HCT116 (cell line): ENCODE results near the gene ERICH3. TPM values are rescaled to one million over a fixed set of nuclear protein-coding genes. Genes with fewer than 3 reads are reported as not detected.

Source experiments
- ATAC-seq: fragments of 200-7000 bp; cut with Tn5 transposase; 2 replicates; pipeline ENCODE4 v1.9.1; 2020; ENCODE audit warnings: mild to moderate bottlenecking, moderate library complexity
- BruUV-seq: library from RNA; stranded (reverse); fragments of 400-500 nt; replicated peaks from 2 replicates; lab custom pipeline; 2021; lab: Mats Ljungman, UMichigan
- CTCF ChIA-PET: fragments of 300-600 bp; sonication (Branson Sonifier 250); formaldehyde crosslinking; loops from one replicate; lab custom pipeline; 2021; ENCODE audit warnings: antibody characterized with exemption; lab: Charles Lee
- POLR2A ChIA-PET: fragments of 300-600, 350-600 bp; sonication (Branson Sonifier 250); formaldehyde crosslinking; loops from one replicate; lab custom pipeline; 2021; ENCODE audit warnings: antibody characterized with exemption; lab: Charles Lee
- RAD21 ChIA-PET, 2 experiments: fragments of 300-600 bp; sonication (Branson Sonifier 250); formaldehyde crosslinking; loops; one replicate each; lab custom pipeline; 2023; ENCODE audit warnings: low total read pairs in 2 of 2; ENCODE audit not compliant: uncharacterized antibody in 2 of 2, unreplicated experiment in 2 of 2, low non-redundant PET in 1 of 2; lab: Charles Lee
- DNase-seq: peaks from one replicate; pipeline ENCODE4 v3.0.0-alpha.2; 2010; ENCODE audit warnings: low read depth, low spot score
- H2AFZ ChIP-seq: fragments of 200-600 bp; shearing (Covaris generic), sonication (generic); 2 replicates; pipeline ENCODE4 v1.6.1; 2017; ENCODE audit warnings: low read depth, mixed run types, mixed read lengths, antibody characterized with exemption, low read length; ENCODE audit not compliant: poor library complexity, severe bottlenecking
- H3K27ac ChIP-seq: 2 replicates; pipeline ENCODE4 v1.5.1; 2012; ENCODE audit warnings: low read depth, low read length
- H3K27me3 ChIP-seq: fragments of 200-600 bp; sonication (generic); 2 replicates; pipeline ENCODE4 v1.6.1; 2016; ENCODE audit warnings: mixed run types, low read length, mixed read lengths; ENCODE audit not compliant: insufficient read depth
- H3K36me3 ChIP-seq, 2 experiments: fragments of 200-500 bp in 1 of 2; fragments of 200-600 bp in 1 of 2; sonication (Bioruptor generic) in 1 of 2; sonication (generic) in 1 of 2; 2 replicates each; pipeline versions ENCODE4 v1.5.1 to v1.6.1; 2014 to 2016; ENCODE audit warnings: low read length in 2 of 2, inconsistent platforms in 1 of 2, mixed read lengths in 1 of 2, mixed run types in 1 of 2; ENCODE audit not compliant: insufficient read depth in 2 of 2, control insufficient read depth in 1 of 2
- H3K4me1 ChIP-seq, 2 experiments: fragments of 200-600 bp in 1 of 2; sonication (generic) in 1 of 2; 2 replicates each; pipeline versions ENCODE4 v1.5.1 to v1.6.1; 2012 to 2017; ENCODE audit warnings: low read length in 2 of 2, inconsistent platforms in 1 of 2, mild to moderate bottlenecking in 1 of 2, mixed read lengths in 1 of 2, mixed run types in 1 of 2, moderate library complexity in 1 of 2; ENCODE audit not compliant: insufficient read depth in 2 of 2, control insufficient read depth in 1 of 2
- H3K4me2 ChIP-seq: fragments of 200-600 bp; sonication (generic); 2 replicates; pipeline ENCODE4 v1.6.1; 2017; ENCODE audit warnings: mixed run types, low read length, mixed read lengths
- H3K4me3 ChIP-seq, 2 experiments: fragments of 200-600 bp in 1 of 2; sonication (generic) in 1 of 2; replicated peaks in 1 of 2; 2 replicates each; pipeline ENCODE4 v1.5.1; 2011 to 2016; ENCODE audit warnings: low read length in 2 of 2, control low read depth in 1 of 2, low read depth in 1 of 2, mild to moderate bottlenecking in 1 of 2, mixed read lengths in 1 of 2, mixed run types in 1 of 2
- H3K79me2 ChIP-seq: fragments of 200-600 bp; sonication (generic); 2 replicates; pipeline ENCODE4 v1.6.1; 2017; ENCODE audit warnings: mild to moderate bottlenecking, mixed run types, low read length, moderate library complexity, mixed read lengths; ENCODE audit not compliant: insufficient read depth
- H3K9ac ChIP-seq: fragments of 200-600 bp; sonication (generic); 2 replicates; pipeline ENCODE4 v1.6.1; 2016; ENCODE audit warnings: low read length, mixed read lengths
- H3K9me2 ChIP-seq: fragments of 200-600 bp; sonication (generic), shearing (Covaris generic); 2 replicates; pipeline ENCODE4 v1.6.1; 2017; ENCODE audit warnings: mixed run types, mild to moderate bottlenecking, moderate library complexity; ENCODE audit not compliant: insufficient read depth
- H3K9me3 ChIP-seq, 2 experiments: fragments of 200-500 bp in 1 of 2; fragments of 200-600 bp in 1 of 2; sonication (Bioruptor generic) in 1 of 2; sonication (generic) in 1 of 2; 2 replicates each; pipeline ENCODE4 v1.6.1; 2014 to 2017; ENCODE audit warnings: low read length in 2 of 2, mixed read lengths in 2 of 2, inconsistent platforms in 1 of 2, low read depth in 1 of 2, mild to moderate bottlenecking in 1 of 2, mixed run types in 1 of 2, moderate library complexity in 1 of 2; ENCODE audit not compliant: control insufficient read depth in 1 of 2, insufficient read depth in 1 of 2
- H4K20me1 ChIP-seq: fragments of 200-600 bp; sonication (generic), shearing (Covaris generic); 2 replicates; pipeline ENCODE4 v1.6.1; 2017; ENCODE audit warnings: mixed run types, mild to moderate bottlenecking, moderate library complexity; ENCODE audit not compliant: insufficient read depth
- ATF3 ChIP-seq: IDR thresholded peaks from 2 replicates; pipeline ENCODE4 v1.6.1; 2012
- CBX3 ChIP-seq: IDR thresholded peaks from 2 replicates; pipeline ENCODE4 v1.6.1; 2012; ENCODE audit warnings: low read depth
- CEBPB ChIP-seq: IDR thresholded peaks from 2 replicates; pipeline ENCODE4 v1.6.1; 2012; ENCODE audit warnings: low read depth
- CTCF ChIP-seq, 3 experiments: fragments of 200-600 bp in 1 of 3; sonication (generic) in 1 of 3; IDR thresholded peaks in 2 of 3; conservative IDR thresholded peaks in 1 of 3; 2 replicates each; pipeline ENCODE4 v1.5.1; 2012 to 2017; ENCODE audit warnings: low read depth in 2 of 3, low read length in 2 of 3, antibody characterized with exemption in 1 of 3, borderline replicate concordance in 1 of 3, control low read depth in 1 of 3, mild to moderate bottlenecking in 1 of 3, mixed read lengths in 1 of 3, mixed run types in 1 of 3, moderate library complexity in 1 of 3; ENCODE audit not compliant: insufficient read depth in 1 of 3
- EGR1 ChIP-seq: IDR thresholded peaks from 2 replicates; pipeline ENCODE4 v1.6.1; 2012; ENCODE audit warnings: low read depth
- ELF1 ChIP-seq: IDR thresholded peaks from 2 replicates; pipeline ENCODE4 v1.6.1; 2012; ENCODE audit warnings: low read depth, borderline replicate concordance
- EZH2 ChIP-seq: fragments of 200-600 bp; sonication (generic); IDR thresholded peaks from 2 replicates; pipeline ENCODE4 v1.6.1; 2017; ENCODE audit warnings: antibody characterized with exemption, mixed run types
- EZH2phosphoT487 ChIP-seq: fragments of 200-600 bp; IDR thresholded peaks from 2 replicates; pipeline ENCODE4 v1.6.1; 2018; ENCODE audit warnings: antibody characterized with exemption, borderline replicate concordance
- FOSL1 ChIP-seq: IDR thresholded peaks from 2 replicates; pipeline ENCODE4 v1.6.1; 2012; ENCODE audit warnings: low read depth
- JUND ChIP-seq: IDR thresholded peaks from 2 replicates; pipeline ENCODE4 v1.6.1; 2012
- POLR2A ChIP-seq: IDR thresholded peaks from 2 replicates; pipeline ENCODE4 v1.7.0; 2011; ENCODE audit warnings: borderline replicate concordance; ENCODE audit not compliant: insufficient read depth, insufficient read length; ENCODE audit errors: extremely low read depth
- RAD21 ChIP-seq: IDR thresholded peaks from 2 replicates; pipeline ENCODE4 v1.6.1; 2012; ENCODE audit warnings: low read depth, mild to moderate bottlenecking
- REST ChIP-seq: IDR thresholded peaks from 2 replicates; pipeline ENCODE4 v1.6.1; 2012; ENCODE audit warnings: low read depth
- SIN3A ChIP-seq: IDR thresholded peaks from 2 replicates; pipeline ENCODE4 v1.6.1; 2012; ENCODE audit warnings: low read depth
- SRF ChIP-seq: IDR thresholded peaks from 2 replicates; pipeline ENCODE4 v1.6.1; 2012; ENCODE audit warnings: low read depth
- TCF7L2 ChIP-seq: IDR thresholded peaks from 2 replicates; pipeline ENCODE4 v1.7.0; 2011; ENCODE audit warnings: borderline replicate concordance, inconsistent platforms; ENCODE audit not compliant: insufficient read depth, insufficient read length; ENCODE audit errors: extremely low read depth
- YY1 ChIP-seq: IDR thresholded peaks from 2 replicates; pipeline ENCODE4 v1.6.1; 2011; ENCODE audit warnings: low read length, low read depth, moderate library complexity, mild to moderate bottlenecking; ENCODE audit not compliant: insufficient replicate concordance; ENCODE audit errors: extremely low read depth
- ZBTB33 ChIP-seq: IDR thresholded peaks from 2 replicates; pipeline ENCODE4 v1.6.1; 2011; ENCODE audit warnings: mild to moderate bottlenecking, low read length, moderate library complexity; ENCODE audit not compliant: insufficient replicate concordance; ENCODE audit errors: extremely low read depth
- ZFX ChIP-seq: fragments of 450-650 bp; IDR thresholded peaks from 2 replicates; pipeline ENCODE4 v1.6.1; 2017
- intact Hi-C: fragments of 100-400 bp; cut with micrococcal nuclease; formaldehyde crosslinking; loops from 2 replicates; pipeline ENCODE4 v1.10.0; 2022
- total RNA-seq: library from RNA; stranded (reverse); gene quantifications from one replicate; pipeline ENCODE4 v1.2.1, GENCODE V29; 2021; ENCODE audit not compliant: unreplicated experiment
- TF ChIP-seq, protein P1 (sequence below): IDR thresholded peaks from 2 replicates; pipeline ENCODE4 v1.6.1; 2012

ERICH3 gene
- total RNA-seq, 1 experiment from 2014 or later: not detected

- H3K79me2 ChIP-seq: no peaks in the 10 kb centered on the region
- intact Hi-C loops: no loop called here
- H3K4me1 ChIP-seq: no peaks in the 10 kb centered on the region
- no peak overlapping the region for H3K4me2 ChIP-seq
- H4K20me1 ChIP-seq: no peaks in the 10 kb centered on the region
- ChIA-PET RAD21 (no interaction called here), CTCF (no interaction called here), POLR2A (no interaction called here)
- TF ChIP-seq ZFX (no peak), REST (no peak), SRF (no peak), ZBTB33 (no peak), RAD21 (no peak), EZH2phosphoT487 (no peak), EGR1 (no peak), YY1 (no peak), ELF1 (no peak), ATF3 (no peak), EZH2 (no peak), JUND (no peak), TCF7L2 (no peak), FOSL1 (no peak), CTCF (IDR thresholded peaks at IDR 0.05 in 2 of 3, conservative IDR thresholded peaks at IDR 0.05 in 1 of 3; ENCODE audit: borderline replicate concordance in 1 of 3, insufficient read depth in 1 of 3, low read depth in 2 of 3, low read length in 2 of 3) (no peak), SIN3A (no peak), POLR2A (no peak), CEBPB (no peak), CBX3 (no peak)
- TF ChIP-seq, protein P1, sequence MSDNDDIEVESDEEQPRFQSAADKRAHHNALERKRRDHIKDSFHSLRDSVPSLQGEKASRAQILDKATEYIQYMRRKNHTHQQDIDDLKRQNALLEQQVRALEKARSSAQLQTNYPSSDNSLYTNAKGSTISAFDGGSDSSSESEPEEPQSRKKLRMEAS: no peak
- H3K36me3 ChIP-seq: no peaks in the 10 kb centered on the region
- no peak for DNase-seq
- no peak overlapping the region for H3K9ac ChIP-seq
- H3K4me3 ChIP-seq: no peak overlapping the region
- H3K9me2 ChIP-seq: no peaks in the 10 kb centered on the region
- H3K9me3 ChIP-seq: no peaks in the 10 kb centered on the region
- no peak for ATAC-seq
- no TSS peak for BruUV-seq
- no peak overlapping the region for H2AFZ ChIP-seq
- no peak overlapping the region for H3K27ac ChIP-seq
- H3K27me3 ChIP-seq: peaks cover 5% of the 10 kb centered on the region; the same call in 1 of the 2 replicates
These were observed 94.2 kb downstream of the ERICH3 start for GRCh38 chr1:74579425-74579824.
